HepG2 (cell line): ENCODE results near the gene FRMD5. TPM values are rescaled to one million over a fixed set of nuclear protein-coding genes. Genes with fewer than 3 reads are reported as not detected.
"Not testable (repeated sequence)": the region's sequence is repeated elsewhere in the genome, so short reads cannot be mapped to it uniquely, and the experiment has no call there.

Experiments
- ATAC-seq: fragments of 200-7000 bp; cut with Tn5 transposase; 3 replicates; pipeline ENCODE4 v1.9.1; 2020; ENCODE audit warnings: mild to moderate bottlenecking, moderate library complexity
- BruUV-seq: library from RNA; stranded (reverse); fragments of 400-500 nt; replicated peaks from 2 replicates; lab custom pipeline; 2021; lab: Mats Ljungman, UMichigan
- CTCF ChIA-PET: fragments of 300-600 bp; formaldehyde crosslinking; extraction: SDS; loops from one replicate; lab custom pipeline; 2021; ENCODE audit warnings: low total read pairs, inconsistent platforms, low intra/inter-chr PET ratio; lab: Yijun Ruan, JAX
- POLR2A ChIA-PET: fragments of 350-600 bp; sonication (Branson Sonifier 250); formaldehyde crosslinking; loops from one replicate; lab custom pipeline; 2020; ENCODE audit warnings: antibody characterized with exemption, inconsistent platforms; lab: Yijun Ruan, JAX
- DNase-seq: peaks from one replicate; pipeline ENCODE4 v3.0.0-alpha.2; 2015; ENCODE audit warnings: low spot score
- FAIRE-seq: peaks from 3 replicates; lab custom pipeline; 2011; peaks lifted over from hg19 to GRCh38; lab: Jason Lieb, UNC
- H2AFZ ChIP-seq: one replicate; pipeline ENCODE4 v1.6.1; 2011; ENCODE audit warnings: low read length, inconsistent platforms
- H3K27ac ChIP-seq: fragments of 300-600 bp; 3 replicates; pipeline ENCODE4 v1.8.0; 2011; ENCODE audit warnings: mixed run types, mild to moderate bottlenecking, mixed read lengths, low read length, inconsistent platforms; ENCODE audit not compliant: insufficient read depth; ENCODE audit errors: extremely low read length
- H3K27me3 ChIP-seq, 2 experiments: fragments of 200-600 bp in 1 of 2; 2 replicates in 1 of 2; 3 replicates in 1 of 2; pipeline versions ENCODE4 v1.6.0 to v1.8.0; 2011; ENCODE audit warnings: low read length in 2 of 2, mild to moderate bottlenecking in 2 of 2, moderate library complexity in 2 of 2, inconsistent platforms in 1 of 2; ENCODE audit not compliant: insufficient read depth in 2 of 2, control insufficient read depth in 1 of 2
- H3K36me3 ChIP-seq, 2 experiments: fragments of 200-600 bp in 1 of 2; replicated peaks in 1 of 2; 2 replicates in 1 of 2; 3 replicates in 1 of 2; pipeline versions ENCODE4 v1.5.1 to v1.8.0; 2011; ENCODE audit warnings: low read length in 2 of 2, inconsistent platforms in 1 of 2; ENCODE audit not compliant: insufficient read depth in 2 of 2, control insufficient read depth in 1 of 2
- H3K4me1 ChIP-seq: 2 replicates; pipeline ENCODE4 v1.5.1; 2012; ENCODE audit warnings: low read length, inconsistent platforms; ENCODE audit not compliant: insufficient read depth
- H3K4me2 ChIP-seq: 2 replicates; pipeline ENCODE4 v1.6.0; 2011; ENCODE audit warnings: low read depth, low read length, inconsistent platforms
- H3K4me3 ChIP-seq, 3 experiments: fragments of 200-600 bp in 1 of 3; sonication (generic), shearing (Covaris generic) in 1 of 3; replicated peaks in 1 of 3; 2 replicates each; pipeline ENCODE4 v1.5.1; 2011 to 2016; ENCODE audit warnings: low read length in 3 of 3, inconsistent platforms in 2 of 3, low read depth in 2 of 3, mild to moderate bottlenecking in 2 of 3, control low read depth in 1 of 3, mixed read lengths in 1 of 3; ENCODE audit not compliant: insufficient read depth in 1 of 3
- H3K79me2 ChIP-seq: one replicate; pipeline ENCODE4 v1.6.1; 2011; ENCODE audit warnings: low read length, inconsistent platforms; ENCODE audit not compliant: insufficient read depth
- H3K9ac ChIP-seq: 2 replicates; pipeline ENCODE4 v1.6.0; 2011; ENCODE audit warnings: mild to moderate bottlenecking, low read depth, low read length, inconsistent platforms; ENCODE audit not compliant: insufficient read depth
- H3K9me3 ChIP-seq: 2 replicates; pipeline ENCODE4 v1.5.1; 2012; ENCODE audit warnings: mild to moderate bottlenecking, low read length
- H4K20me1 ChIP-seq: 2 replicates; pipeline ENCODE4 v1.6.0; 2011; ENCODE audit warnings: inconsistent platforms, mild to moderate bottlenecking, low read length, moderate library complexity; ENCODE audit not compliant: insufficient read depth
- BHLHE40 ChIP-seq: IDR thresholded peaks from 2 replicates; pipeline ENCODE4 v1.6.1; 2011; ENCODE audit warnings: low read length, improper control_type of control experiment
- DDIT3 ChIP-seq: sonication (generic); formaldehyde crosslinking; IDR thresholded peaks from 2 replicates; pipeline ENCODE4 v1.4.0; 2020; ENCODE audit warnings: mild to moderate bottlenecking, missing genetic modification reagents
- GTF3A ChIP-seq: sonication (generic); formaldehyde crosslinking; conservative IDR thresholded peaks from 2 replicates; pipeline ENCODE4 v1.4.0; 2020; ENCODE audit warnings: mild to moderate bottlenecking, missing genetic modification reagents
- MYPOP ChIP-seq: sonication (generic); formaldehyde crosslinking; IDR thresholded peaks from 2 replicates; pipeline ENCODE4 v1.8.1; 2023; ENCODE audit warnings: mild to moderate bottlenecking, moderate library complexity, missing genetic modification reagents
- NFIC ChIP-seq: IDR thresholded peaks from 2 replicates; pipeline ENCODE4 v1.6.1; 2012; ENCODE audit warnings: mild to moderate bottlenecking, low read length, inconsistent platforms
- NR2C2 ChIP-seq: sonication (generic); formaldehyde crosslinking; IDR thresholded peaks from 2 replicates; pipeline ENCODE4 v1.4.0; 2020; ENCODE audit warnings: missing genetic modification reagents, mild to moderate bottlenecking, moderate library complexity, borderline replicate concordance
- PHF5A ChIP-seq: IDR thresholded peaks from one replicate; pipeline ENCODE4 v1.6.1; 2018; ENCODE audit warnings: low read depth, missing genetic modification reagents; ENCODE audit not compliant: unreplicated experiment
- SMAD3 ChIP-seq: sonication (generic); formaldehyde crosslinking; IDR thresholded peaks from 2 replicates; pipeline ENCODE4 v1.4.0; 2020; ENCODE audit warnings: missing genetic modification reagents
- SP2 ChIP-seq: sonication (generic); formaldehyde crosslinking; IDR thresholded peaks from 2 replicates; pipeline ENCODE4 v1.5.1; 2020; ENCODE audit warnings: mild to moderate bottlenecking, missing genetic modification reagents
- THAP9 ChIP-seq: sonication (generic); formaldehyde crosslinking; IDR thresholded peaks from 2 replicates; pipeline ENCODE4; 2020; ENCODE audit warnings: missing genetic modification reagents, mild to moderate bottlenecking, borderline replicate concordance
- ZBTB1 ChIP-seq: sonication (generic); formaldehyde crosslinking; IDR thresholded peaks from 2 replicates; pipeline ENCODE4 v1.4.0; 2020; ENCODE audit warnings: missing genetic modification reagents, borderline replicate concordance
- ZFY ChIP-seq: sonication (generic); formaldehyde crosslinking; IDR thresholded peaks from 2 replicates; pipeline ENCODE4 v1.4.0; 2020; ENCODE audit warnings: missing genetic modification reagents
- ZNF432 ChIP-seq: sonication (generic); formaldehyde crosslinking; IDR thresholded peaks from 2 replicates; pipeline ENCODE4 v1.5.0; 2020; ENCODE audit warnings: missing genetic modification reagents, mild to moderate bottlenecking, borderline replicate concordance
- ZNF446 ChIP-seq: sonication (generic); formaldehyde crosslinking; IDR thresholded peaks from 2 replicates; pipeline ENCODE4 v1.5.0; 2020; ENCODE audit warnings: mild to moderate bottlenecking, missing genetic modification reagents
- ZNF460 ChIP-seq: sonication (generic); formaldehyde crosslinking; IDR thresholded peaks from 2 replicates; pipeline ENCODE4 v1.5.1; 2020; ENCODE audit warnings: missing genetic modification reagents, mild to moderate bottlenecking, borderline replicate concordance
- ZNF484 ChIP-seq: sonication (generic); formaldehyde crosslinking; IDR thresholded peaks from 2 replicates; pipeline ENCODE4 v1.5.1; 2020; ENCODE audit warnings: mild to moderate bottlenecking, low read depth, missing genetic modification reagents, borderline replicate concordance
- ZNF543 ChIP-seq: sonication (generic); formaldehyde crosslinking; IDR thresholded peaks from 2 replicates; pipeline ENCODE4 v1.4.0; 2020; ENCODE audit warnings: mild to moderate bottlenecking, missing genetic modification reagents
- ZSCAN25 ChIP-seq: sonication (generic); formaldehyde crosslinking; IDR thresholded peaks from 2 replicates; pipeline ENCODE4 v1.8.0; 2022; ENCODE audit warnings: mild to moderate bottlenecking, missing genetic modification reagents
- WGBS: methylation state at CpG from one replicate; pipeline ENCODE4 v1.1.6; 2017; ENCODE audit warnings: low lambda C conversion rate; 5-methylcytosine and 5-hydroxymethylcytosine counted together
- in situ Hi-C: cut with HindIII; loops from 2 replicates; pipeline ENCODE4 v1.10.0; 2017; ENCODE audit warnings: low pct_unique_long_range_greater_than_20kb; ENCODE audit not compliant: extremely low pct_ligation_motif_present
- intact Hi-C: fragments of 100-400 bp; cut with micrococcal nuclease; formaldehyde crosslinking; loops from one replicate; pipeline ENCODE4 v1.10.0; 2022; ENCODE audit not compliant: unreplicated experiment
- polyA plus RNA-seq, 8 experiments: library from polyadenylated mRNA; depleted of rRNA in 3 of 8; stranded (reverse) in 7 of 8; unstranded in 1 of 8; fragments of >200 nt; fragmentation: Illumina TruSeq in 4 of 8; extraction: Trizol in 4 of 8; gene quantifications; 2 replicates each; pipeline versions ENCODE4 v1.2.1 to v1.2.3, GENCODE V29; 2011 to 2016; ENCODE audit warnings: low read depth in 4 of 8, missing spikeins in 1 of 8, mixed read lengths in 1 of 8; ENCODE audit not compliant: insufficient read depth in 1 of 8
- total RNA-seq, 5 experiments: library from RNA; depleted of rRNA; stranded (reverse); fragments of >200 nt; fragmentation: Illumina TruSeq; extraction: Trizol; gene quantifications; 2 replicates each; pipeline ENCODE4 v1.2.3, GENCODE V29; 2016; ENCODE audit warnings: low read depth in 1 of 5

FRMD5 gene
- total and polyA plus RNA-seq, 2 of the 13 experiments (the other 11 are each of a cell fraction or from before 2014, with no cell fraction given), result 0.93 to 1.5 TPM

GRCh38 chr15:44009038-44009437, 186.0 kb downstream of the FRMD5 start:
- no peak overlapping the region for H3K27ac ChIP-seq
- no TSS peak for BruUV-seq
- no peak for TF ChIP-seq NR2C2
- TF ChIP-seq GTF3A (CRISPR knock-in tag), result no peak
- no peak for TF ChIP-seq ZNF446 (CRISPR knock-in tag)
- no peak for TF ChIP-seq NFIC
- no peak for TF ChIP-seq THAP9 (CRISPR knock-in tag)
- TF ChIP-seq PHF5A, result no peak
- TF ChIP-seq DDIT3 (CRISPR knock-in tag), result no peak
- no peak for TF ChIP-seq ZNF432 (CRISPR knock-in tag)
- TF ChIP-seq ZNF484 (CRISPR knock-in tag), result no peak
- TF ChIP-seq ZNF543 (CRISPR knock-in tag), result no peak
- no peak for TF ChIP-seq SP2 (CRISPR knock-in tag)
- TF ChIP-seq BHLHE40, result no peak
- no peak for TF ChIP-seq SMAD3 (CRISPR knock-in tag)
- no peak for TF ChIP-seq ZBTB1 (CRISPR knock-in tag)
- no peak for TF ChIP-seq ZFY (CRISPR knock-in tag)
- TF ChIP-seq MYPOP (CRISPR knock-in tag), result no peak
- TF ChIP-seq ZSCAN25, result no peak
- TF ChIP-seq ZNF460, result no peak
- TF ChIP-seq, all 625 proteins: peak for 0
- H3K36me3 ChIP-seq, result no peaks in the 10 kb centered on the region
- H2AFZ ChIP-seq, result no peak overlapping the region
- no peak overlapping the region for H3K4me2 ChIP-seq
- DNase-seq (no peak), FAIRE-seq (no peak), ATAC-seq (no peak)
- POLR2A ChIA-PET, result no interaction called here
- in situ Hi-C loops (no loop called here), intact Hi-C loops (no loop called here)
- H3K9ac ChIP-seq, result no peak overlapping the region
- no peak overlapping the region for H3K4me3 ChIP-seq
- no peaks in the 10 kb centered on the region for H3K9me3 ChIP-seq
- no peaks in the 10 kb centered on the region for H3K4me1 ChIP-seq
- CTCF ChIA-PET, result no interaction called here
- no peaks in the 10 kb centered on the region for H4K20me1 ChIP-seq
- H3K27me3 ChIP-seq, result no peaks in the 10 kb centered on the region
- no peaks in the 10 kb centered on the region for H3K79me2 ChIP-seq
- 3% methylated on average over 2 of the region's 2 CpGs for WGBS

- H2AFZ ChIP-seq, CTCF ChIA-PET, H3K79me2 ChIP-seq, H3K4me3 ChIP-seq, H3K36me3 ChIP-seq, DNase-seq, H3K27ac ChIP-seq, ATAC-seq, POLR2A ChIA-PET, H3K27me3 ChIP-seq, H3K4me1 ChIP-seq, H3K9me3 ChIP-seq, in situ Hi-C loops, H4K20me1 ChIP-seq, FAIRE-seq, BruUV-seq, intact Hi-C loops, H3K4me2 ChIP-seq, H3K9ac ChIP-seq: not testable (repeated sequence)
- 38% methylated on average over 6 of the region's 6 CpGs for WGBS
Measured at GRCh38 chr15:44000248-44000647, 194.8 kb downstream of the FRMD5 start.
